Stimulated activated CD8-positive, alpha-beta memory T cell treated with anti-CD3 and anti-CD28 coated beads, Interleukin-12 subunit alpha, Interleukin-12 subunit beta, amount 100 ng/mL, for 24 hours (primary cell): Measurements from ENCODE around the gene ZNF771.

Source experiments
- DNase-seq: peaks from one replicate; pipeline ENCODE4 v3.0.0-alpha.2; 2020; ENCODE audit errors: extremely low read depth

The ZNF771 gene

DNA sequence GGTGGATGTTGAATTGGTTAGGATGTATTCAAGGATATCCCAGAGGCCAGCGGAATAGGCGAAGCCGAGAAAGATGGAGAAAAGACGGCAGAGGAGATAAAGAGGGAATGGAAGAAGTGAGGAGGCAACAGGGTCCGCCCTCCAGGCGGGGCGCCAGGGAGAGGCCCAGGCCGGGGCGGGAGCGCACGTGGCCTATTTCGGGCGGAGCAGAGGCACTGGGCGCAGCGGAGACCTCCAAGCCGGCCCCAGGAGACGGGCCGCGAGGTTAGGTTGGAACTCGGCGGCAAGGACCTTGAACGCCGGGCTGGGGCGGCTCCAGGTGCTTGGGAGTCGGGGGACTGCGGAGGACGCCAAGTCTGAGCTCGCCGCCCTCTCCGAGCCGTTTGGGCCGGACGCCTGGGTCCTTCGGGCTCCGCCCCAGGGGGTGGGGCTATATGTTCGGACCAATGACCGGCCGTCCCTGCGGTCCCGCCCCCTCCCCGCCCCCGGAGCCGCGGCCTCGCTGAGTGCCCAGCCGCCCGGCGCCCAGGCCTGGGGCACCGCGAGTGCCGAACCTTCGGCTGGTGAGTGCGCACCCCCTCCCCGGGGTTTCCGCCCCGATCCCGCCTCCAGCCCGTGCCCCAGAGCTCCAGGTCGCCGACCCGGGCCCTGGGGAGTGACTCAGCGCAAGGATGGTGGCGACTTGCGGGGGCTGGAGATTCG lies at the start of gene ZNF771:
TSS of gene ZNF771 (plus strand) at position 505 of the 702 bp plus-strand sequence. CDS start 448 bp downstream, outside the sequence.
- peak; percentile 90 for DNase-seq

DNA sequence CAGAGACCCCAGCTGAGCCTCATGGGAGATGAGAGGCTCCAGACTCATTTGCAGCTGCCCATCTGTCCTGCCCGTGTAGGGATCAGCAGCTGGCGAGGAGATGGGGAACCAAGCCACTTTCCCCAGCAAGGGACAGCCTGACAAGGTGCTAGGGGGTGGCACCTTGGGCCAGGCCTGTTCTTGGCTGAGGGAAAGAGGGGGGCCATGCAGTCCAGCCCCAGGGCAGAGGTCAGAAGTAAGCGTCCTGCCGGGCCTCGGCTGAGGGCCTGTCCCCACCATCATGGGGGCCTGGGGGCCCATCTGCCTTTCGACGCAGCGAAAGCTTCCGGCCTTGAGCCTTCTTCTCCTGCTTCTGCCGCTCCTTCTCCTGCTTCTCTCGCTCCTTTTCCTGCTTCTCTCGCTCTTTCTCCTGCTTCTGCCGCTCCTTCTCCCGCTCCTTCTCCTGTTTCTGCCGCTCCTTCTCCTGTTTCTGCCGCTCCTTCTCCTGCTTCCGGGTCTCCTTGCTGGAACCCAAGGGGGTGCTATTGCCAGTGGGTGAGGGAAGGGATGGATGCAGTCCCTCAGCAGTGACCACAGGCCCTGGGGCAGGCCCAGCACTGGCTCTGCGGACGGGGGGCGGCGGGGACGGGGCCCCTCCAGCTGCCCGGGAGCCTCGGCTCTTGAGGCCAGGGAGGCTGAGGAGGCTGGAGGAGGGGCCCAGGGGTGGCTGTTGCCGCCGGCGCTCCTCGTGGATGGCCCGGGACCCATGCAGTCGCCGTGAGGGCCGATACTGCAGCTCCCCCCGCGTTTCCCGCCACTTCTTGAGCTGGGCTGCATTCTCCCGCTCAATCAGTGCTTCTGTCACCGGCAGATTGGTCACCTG lies 49.5 kb upstream of the ZNF771 start:
- no peak for DNase-seq

DNA sequence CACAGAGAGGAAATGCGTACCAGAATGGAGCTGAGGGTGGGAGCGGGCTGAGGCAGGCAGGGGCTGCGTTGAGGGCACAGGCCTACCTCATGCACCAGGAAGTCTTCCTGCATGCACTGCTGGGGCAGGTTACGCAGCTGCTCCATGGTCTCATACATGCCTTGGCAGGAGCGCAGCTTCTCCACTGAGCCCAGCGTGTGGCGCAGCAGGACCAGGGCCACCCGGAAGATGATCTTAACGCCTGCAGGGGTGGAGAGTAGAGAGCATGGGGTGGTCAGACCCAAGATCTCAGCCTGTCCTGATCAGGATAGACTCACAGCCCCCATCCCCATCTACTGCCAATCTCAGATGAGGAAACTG lies 48.8 kb upstream of the ZNF771 start:
- no peak for DNase-seq

DNA sequence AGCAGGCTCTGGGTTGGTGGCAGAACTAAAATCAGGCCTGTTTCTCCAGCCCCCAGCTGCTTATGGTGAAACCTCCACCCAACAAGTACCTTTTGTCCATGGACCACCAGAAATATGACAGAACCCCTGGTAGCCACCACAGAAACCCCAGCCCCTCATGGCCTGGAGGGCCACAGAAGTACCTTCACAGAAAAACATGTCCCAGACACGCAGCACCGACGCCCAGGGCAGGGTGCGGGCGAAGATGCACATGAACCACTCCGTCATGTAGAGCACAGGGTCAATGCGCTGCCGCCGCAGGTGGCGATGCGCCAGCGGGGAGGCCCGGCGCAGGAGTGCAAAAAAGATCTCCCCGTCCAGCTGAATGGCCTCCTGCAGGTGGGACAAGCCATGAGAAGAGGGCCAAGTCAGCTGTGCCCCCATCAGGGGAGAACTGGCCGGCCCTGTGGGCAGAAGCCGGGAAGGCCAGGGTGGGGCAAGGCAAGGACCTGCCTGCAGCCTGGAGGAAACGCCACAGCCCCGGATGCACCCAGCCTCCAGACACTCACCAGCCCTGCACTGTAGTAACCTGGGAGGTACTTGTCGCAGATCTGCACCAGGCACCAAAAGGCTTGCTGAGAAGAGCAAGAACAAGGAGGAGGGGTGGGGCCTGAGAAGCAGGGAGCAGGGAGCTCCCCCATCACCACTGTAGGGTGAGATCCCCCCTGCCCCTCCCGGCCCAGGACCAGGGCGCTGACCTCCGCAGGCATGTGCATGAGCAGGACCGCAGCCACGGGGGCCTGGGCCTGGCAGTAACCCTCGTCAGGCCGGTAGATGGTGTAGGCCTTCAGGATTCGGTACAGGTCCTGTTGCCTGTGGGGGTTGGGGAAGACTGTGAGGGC lies 48.2 kb upstream of the ZNF771 start:
- DNase-seq = no peak

DNA sequence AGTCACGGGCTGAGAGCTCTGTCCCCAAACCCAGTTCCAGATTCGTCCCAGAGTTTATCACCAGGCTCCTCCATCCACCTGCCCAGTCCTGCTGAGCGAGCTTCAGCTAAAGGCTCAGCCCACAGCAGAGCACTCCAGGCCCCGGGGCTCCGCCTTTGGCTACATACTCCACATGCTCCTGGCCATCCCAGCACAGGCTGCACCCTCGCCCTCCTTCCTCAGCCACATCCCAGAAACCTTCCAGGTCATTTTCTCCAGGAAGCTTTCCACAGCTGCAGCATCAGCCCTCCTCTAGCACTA lies 47.6 kb upstream of the ZNF771 start:
- DNase-seq = no peak

DNA sequence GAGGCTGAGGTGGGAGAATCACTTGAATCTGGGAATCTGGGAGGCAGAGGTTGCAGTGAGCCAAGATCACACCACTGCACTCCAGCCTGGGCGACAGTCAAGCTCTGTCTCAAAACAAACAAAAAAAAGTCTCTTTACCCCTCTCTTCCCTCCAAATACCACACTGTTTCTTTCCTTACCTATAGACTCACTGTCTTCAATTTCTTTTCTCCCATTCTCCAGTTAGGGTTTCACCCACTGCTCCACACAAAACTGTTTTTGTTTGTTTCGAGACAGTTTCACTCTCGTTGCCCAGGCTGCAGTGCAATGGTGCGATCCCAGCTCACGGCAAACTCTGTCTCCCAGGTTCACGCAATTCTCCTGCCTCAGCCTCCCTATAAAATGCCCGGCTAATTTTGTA lies 46.2 kb upstream of the ZNF771 start:
- no peak for DNase-seq

DNA sequence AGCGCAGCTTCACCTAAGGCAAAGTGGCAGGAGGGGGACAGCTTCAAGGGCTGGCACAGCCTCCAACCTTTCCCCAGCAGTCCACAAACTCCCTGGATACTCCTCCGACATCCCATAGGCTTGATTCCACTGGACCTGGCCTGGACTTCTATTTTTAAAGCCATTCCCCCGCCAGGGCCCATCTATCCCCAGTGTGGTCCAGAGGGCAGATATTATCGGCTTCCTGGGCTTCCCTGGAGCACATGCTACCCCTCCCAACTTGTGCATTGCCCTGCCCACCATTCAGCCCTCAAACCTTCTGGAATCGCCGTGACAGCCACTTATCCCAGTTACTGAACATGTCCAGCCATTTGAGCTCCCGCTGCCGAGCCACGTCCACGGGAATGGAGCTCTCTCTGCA lies 42.2 kb upstream of the ZNF771 start:
- DNase-seq = no peak

DNA sequence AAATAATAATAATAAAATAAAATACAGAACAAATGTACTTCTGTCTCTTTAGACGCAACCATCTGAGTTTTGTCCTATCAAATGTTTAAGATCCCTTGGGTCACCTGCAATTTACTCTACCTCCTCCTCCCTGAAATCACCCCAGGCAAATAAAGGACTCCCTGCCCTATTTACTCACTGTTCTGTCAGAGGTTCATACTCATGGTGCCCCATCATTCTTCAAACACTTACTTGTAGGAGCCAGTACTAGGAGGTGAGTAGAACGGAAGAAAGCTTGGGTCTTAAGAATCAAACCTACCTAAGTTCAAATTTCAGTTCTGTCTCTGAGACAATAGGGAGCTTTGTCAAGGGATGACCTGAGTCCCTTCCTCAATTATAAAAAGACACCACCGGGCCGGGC lies 40.9 kb upstream of the ZNF771 start:
- no peak for DNase-seq

DNA sequence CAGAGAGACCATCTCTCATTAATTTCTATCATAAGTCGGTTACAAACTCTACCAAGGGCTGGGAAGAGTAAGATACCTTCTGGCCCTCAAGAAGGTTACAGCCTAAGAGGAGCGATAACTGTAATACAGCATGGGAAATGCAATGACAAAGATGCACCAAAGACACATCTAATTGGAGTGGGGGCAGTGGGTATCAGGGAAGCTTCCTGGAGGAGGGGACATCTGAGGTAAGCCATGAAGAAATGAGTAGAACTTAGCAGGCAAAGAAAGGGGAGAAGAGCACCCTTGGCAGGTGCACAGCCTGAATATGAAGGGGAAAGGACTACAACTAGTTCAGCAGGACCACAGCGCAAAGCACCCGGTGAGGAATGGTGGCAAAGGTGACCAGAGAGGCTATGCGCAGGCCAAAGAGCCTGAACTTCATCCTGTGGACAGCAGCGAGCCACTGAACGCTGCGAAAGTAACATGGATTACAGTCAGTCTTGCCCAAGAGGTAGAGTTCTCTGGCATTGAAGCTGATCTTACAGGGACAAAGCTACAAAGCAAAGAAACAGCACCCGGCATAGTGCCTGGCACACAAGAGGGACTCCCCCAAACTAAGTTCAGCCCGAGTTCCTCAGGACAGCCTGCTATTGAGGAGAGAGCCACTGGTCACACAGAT lies 39.9 kb upstream of the ZNF771 start:
- no peak for DNase-seq

DNA sequence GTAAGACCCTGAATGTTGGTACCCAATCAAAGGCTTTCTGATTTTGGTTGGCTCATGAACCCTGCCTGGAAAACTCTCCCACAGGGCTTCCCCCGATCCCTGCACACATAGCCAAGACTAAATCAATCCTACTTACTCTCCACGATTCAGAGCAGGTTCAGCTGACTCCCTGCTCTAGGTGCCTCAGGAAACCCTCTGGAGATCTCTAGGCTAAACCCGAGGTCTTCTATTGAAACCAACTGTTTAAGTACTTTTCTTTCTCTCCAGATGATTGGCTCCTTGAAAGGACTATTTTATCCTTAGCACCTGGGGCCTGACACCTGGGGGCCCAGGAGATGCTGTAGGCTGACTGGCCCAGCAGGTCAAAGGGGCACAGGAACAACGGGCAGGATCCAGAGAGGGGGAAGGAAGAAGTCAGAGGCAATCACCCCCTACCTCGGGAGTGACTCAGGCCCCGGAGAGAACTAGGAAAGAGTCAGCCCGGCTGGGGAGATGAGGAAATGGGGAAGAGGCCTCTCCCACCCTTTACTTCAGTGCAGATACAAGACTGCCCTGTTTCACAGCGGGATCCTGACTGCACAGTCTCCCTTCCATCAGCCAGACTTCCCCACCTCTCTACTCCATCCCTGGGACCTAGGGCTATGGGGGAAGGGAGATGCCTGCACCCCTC lies 39.1 kb upstream of the ZNF771 start:
- no peak for DNase-seq

DNA sequence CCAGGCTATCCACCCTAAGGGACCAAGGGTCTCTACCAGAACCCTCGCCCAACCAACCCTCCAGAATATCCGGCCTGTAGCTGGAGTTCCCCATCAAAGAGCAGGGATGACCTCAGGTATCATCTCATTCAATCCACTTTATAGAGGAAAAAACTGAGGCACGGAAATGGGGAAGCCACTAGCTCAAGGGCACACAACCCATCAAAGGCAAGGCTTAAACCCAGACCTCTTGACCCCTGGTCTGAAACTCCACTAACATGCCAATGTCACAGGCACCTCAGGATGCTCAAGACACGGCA lies 38.7 kb upstream of the ZNF771 start:
- no peak for DNase-seq

DNA sequence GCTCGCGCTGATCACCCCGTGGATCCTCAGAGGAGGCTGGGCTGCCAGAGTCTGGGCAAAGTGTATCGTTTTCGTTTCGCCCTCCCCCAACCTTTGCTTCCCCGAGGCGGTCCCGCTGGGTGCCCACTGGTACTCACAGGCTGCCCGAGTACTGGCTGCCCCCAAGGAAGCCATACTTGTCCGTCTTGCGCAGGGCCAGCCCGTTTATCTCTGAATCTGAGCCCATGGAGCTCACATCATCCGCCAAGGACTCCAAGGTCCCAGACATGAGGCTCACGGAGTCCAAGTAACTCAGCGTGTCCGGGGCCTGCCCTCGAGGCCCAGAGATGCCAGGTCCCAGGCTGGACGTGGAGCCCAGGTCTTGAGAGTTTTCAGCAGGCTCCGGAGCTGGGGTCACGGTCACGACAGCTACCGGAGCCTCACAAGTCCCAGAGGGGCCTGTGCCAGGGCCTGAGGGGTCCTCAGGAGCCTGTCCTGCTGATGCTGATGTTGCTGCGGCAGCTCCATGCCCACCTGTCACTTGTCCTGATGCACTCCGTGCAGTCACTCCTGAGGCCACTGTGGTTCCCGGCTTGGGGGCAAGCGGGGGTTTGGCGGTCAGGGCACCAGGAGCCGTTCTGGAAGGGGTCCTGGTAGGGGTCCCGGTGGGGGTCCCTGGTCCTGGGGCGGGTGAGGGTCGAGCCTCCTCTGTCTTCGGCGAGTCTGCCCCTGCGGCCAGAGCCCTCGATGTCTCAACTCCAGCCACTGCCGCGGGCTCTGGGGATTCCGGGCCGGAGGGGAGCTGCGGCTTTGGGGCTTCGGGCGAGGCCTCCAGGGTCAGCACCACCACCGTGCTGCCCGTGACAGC lies 38.1 kb upstream of the ZNF771 start:
- no peak for DNase-seq

DNA sequence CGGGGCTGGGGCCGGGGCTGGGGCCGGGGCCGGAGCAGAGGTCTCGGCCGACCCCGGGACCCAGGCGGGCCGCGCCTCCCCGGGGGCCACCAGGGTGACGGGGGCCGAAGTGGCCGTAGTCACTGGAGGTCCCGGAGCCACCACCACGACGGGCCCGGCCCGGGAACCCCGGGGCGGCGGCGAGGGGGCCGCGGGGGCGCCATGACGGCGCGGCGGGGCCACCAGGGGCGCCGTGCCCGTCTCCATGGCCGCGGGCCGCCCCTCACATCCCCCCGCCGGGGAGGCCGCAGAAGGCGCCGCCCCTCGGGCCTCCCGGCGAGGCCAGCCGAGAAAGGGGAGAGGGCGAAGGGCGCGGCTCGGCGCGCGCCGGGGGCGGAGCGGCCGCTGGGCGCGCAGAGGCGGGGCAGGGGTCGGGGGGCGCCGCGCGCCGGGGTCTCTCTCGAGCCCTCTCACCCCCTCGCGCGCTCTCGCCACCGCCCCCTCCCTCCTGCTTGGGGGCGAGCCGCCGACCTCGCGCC lies 37.4 kb upstream of the ZNF771 start:
- DNase-seq = no peak

DNA sequence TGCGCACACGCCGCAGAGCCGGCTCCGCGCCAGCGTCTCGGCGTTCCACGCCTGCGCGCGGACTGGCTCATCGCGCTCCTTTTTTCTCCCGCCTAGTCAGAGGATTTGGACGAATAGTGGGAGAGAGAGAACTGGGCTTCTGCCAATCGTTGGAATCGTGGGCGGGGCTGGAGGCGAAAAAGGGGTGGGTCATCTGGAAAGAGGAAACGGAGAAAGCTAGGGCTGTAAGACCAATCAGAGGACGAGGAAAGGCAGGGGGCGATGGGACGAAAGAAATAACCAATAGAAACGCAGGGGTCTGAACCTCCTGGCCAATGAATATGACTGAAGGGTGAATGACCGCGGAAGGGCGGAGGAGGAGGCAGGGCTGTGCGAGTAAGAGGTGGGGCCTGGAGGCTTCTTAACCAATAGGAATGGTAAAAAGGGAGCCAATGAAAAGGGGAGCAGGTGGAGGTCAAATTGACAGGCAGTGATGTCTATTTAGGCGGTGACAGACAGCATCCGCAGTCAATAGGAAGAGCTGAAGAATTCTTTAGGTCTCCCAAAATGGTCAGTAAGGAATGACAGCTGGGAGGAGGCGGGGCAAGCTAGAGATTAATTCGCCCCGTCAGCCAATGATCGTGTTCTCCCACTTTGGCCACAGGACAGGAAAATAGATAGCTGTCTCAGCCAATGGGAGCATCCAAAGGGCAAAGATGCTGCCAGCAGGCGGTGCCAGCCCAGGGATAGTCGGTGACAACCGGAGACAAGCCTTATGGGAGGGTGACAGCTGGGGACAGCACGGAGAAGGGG lies 36.8 kb upstream of the ZNF771 start, which contains the start of gene TBC1D10B:
TSS of gene TBC1D10B (minus strand) at position 39 of the 792 bp plus-strand sequence. CDS start 311 bp downstream, outside the sequence.
- DNase-seq = peak; percentile 95

DNA sequence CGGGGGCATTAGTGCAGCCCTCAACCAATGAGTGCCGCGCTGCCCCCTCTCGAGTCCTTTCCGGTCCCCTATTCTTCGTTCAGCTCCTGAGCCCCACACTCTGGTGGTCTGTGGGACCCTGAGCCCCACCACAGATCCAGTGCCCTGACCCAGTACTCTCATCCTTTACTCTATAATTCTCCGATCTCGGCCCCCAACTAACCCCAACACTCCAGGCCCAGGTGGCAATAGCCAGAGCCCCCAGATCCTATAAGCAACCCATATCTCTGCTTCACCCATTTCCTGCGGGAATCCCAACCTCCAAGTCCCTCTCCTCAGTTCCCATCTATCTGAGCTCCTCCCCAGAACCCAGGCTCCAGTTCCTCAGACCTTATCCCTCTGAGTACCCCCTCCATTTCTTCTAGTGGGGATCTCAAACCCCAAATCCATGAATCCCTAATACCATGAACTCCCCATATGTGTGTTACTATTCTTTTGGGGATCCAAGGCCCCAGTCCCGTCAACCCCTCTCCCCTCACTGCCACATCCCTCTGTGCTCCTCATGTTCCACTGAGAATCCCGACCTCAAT lies 36.1 kb upstream of the ZNF771 start:
- no peak for DNase-seq

DNA sequence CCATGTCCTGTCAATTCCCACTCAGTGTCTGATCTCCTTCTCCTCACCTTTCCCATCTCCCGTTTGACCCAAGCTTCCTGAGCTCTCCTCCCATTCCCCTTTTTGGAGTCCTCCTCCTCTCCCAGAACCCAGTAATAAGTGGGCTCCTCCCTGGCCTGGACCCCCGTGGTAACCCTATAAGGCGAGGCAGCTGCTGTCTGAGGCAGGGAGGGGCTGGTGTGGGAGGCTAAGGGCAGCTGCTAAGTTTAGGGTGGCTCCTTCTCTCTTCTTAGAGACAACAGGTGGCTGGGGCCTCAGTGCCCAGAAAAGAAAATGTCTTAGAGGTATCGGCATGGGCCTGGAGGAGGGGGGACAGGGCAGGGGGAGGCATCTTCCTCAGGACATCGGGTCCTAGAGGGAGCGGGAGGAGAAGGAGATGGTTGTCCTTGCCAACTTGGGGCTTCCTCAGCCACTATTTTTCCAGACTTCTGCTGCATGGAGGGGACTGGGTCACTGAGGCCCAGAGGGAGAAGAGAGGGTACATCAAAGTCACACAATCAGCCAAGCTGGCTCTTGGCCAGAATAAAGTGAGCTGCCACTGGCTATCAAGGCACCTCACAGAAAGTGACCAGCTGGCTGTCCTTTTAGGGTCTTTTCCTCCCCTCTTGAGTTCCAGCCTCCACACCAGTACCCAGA lies 35.2 kb upstream of the ZNF771 start:
- no peak for DNase-seq

DNA sequence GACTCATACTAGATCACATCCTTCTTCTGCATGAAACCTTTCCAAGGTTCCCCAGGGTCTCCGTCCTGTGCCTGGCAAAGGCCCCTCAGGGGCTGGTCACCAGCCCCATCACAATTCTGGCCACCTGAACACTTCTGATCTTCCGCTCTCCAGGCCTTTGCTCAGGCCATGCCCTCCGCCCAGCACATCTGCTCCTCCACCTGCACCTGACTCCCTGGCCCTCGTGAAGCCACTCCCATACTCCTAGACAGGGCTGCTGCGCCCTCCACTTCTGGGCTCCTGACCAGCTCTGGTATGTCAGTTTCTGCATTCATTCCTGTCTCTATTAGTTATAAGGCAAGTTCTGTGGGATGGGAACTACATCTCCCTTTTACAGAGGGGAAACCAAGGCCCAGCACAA lies 34.7 kb upstream of the ZNF771 start:
- DNase-seq = no peak

DNA sequence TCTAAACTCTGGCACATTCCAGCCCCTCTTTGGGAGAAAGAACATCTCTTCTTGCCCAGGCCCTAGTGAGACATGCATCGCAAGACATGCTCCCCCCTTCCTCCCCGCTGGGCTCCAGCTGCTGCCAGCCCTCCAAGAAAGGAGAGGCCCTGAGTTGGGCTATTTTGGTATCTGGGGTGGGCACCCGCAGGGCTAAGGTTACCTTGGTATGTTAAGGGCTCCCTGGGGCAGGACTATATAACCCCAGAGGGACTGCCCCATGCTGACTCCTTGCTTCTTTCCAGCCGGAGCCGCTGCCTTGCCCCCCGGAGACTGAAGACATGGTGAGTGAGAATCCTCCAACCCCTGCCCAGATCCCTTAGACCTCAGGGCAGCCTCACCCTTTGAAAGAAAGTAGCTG lies 32.9 kb upstream of the ZNF771 start, which contains the start of gene MYL11:
TSS of gene MYL11 (plus strand) at position 265 of the 400 bp plus-strand sequence. CDS start at position 321, 56 bp downstream.
- DNase-seq = no peak
